K562 (cell line): Measurements from ENCODE around the gene FRMPD4. TPM values are rescaled to one million over a fixed set of nuclear protein-coding genes. Genes with fewer than 3 reads are reported as not detected.

Experiments used
- ATAC-seq: fragments of 200-7000 bp; cut with Tn5 transposase; 3 replicates; pipeline ENCODE4 v1.9.1; 2020; ENCODE audit warnings: moderate library complexity
- BruUV-seq: library from RNA; stranded (reverse); fragments of 400-500 nt; replicated peaks from 2 replicates; lab custom pipeline; 2021; lab: Mats Ljungman, UMichigan
- CTCF ChIA-PET: fragments of 300-600 bp; formaldehyde crosslinking; extraction: SDS; loops from one replicate; lab custom pipeline; 2021; ENCODE audit warnings: low intra/inter-chr PET ratio; lab: Yijun Ruan, JAX
- POLR2A ChIA-PET: fragments of 300-600, 350-650 bp; sonication (Branson Sonifier 250); formaldehyde crosslinking; extraction: SDS; loops from one replicate; lab custom pipeline; 2021; ENCODE audit warnings: antibody characterized with exemption, inconsistent platforms; lab: Yijun Ruan, JAX
- DNase-seq, 4 experiments: peaks; one replicate each; pipeline versions ENCODE4 v3.0.0 to v3.0.0-alpha.2; 2011 to 2018; ENCODE audit warnings: low spot score in 3 of 4, mixed read lengths in 3 of 4; ENCODE audit errors: extremely low read depth in 1 of 4
- FAIRE-seq: peaks from 2 replicates; lab custom pipeline; 2011; peaks lifted over from hg19 to GRCh38; lab: Jason Lieb, UNC
- H2AFZ ChIP-seq: 2 replicates; pipeline ENCODE4 v1.6.0; 2011; ENCODE audit warnings: low read depth, low read length, control low read depth, inconsistent platforms
- H3K27ac ChIP-seq: fragments of 200-600 bp; 3 replicates; pipeline ENCODE4 v1.8.0; 2011; ENCODE audit warnings: low read depth, mild to moderate bottlenecking, control low read depth, inconsistent platforms, low read length, moderate library complexity, mixed read lengths; ENCODE audit errors: extremely low read depth
- H3K27me3 ChIP-seq, 2 experiments: fragments of 300-600 bp in 1 of 2; 2 replicates in 1 of 2; 3 replicates in 1 of 2; pipeline versions ENCODE4 v1.6.0 to v1.8.0; 2011; ENCODE audit warnings: inconsistent platforms in 2 of 2, low read length in 2 of 2, mild to moderate bottlenecking in 1 of 2, mixed read lengths in 1 of 2, moderate library complexity in 1 of 2; ENCODE audit not compliant: control insufficient read depth in 2 of 2, insufficient read depth in 2 of 2
- H3K36me3 ChIP-seq: fragments of 300-600 bp; 3 replicates; pipeline ENCODE4 v1.8.0; 2011; ENCODE audit warnings: mild to moderate bottlenecking, low read length, inconsistent platforms; ENCODE audit not compliant: control insufficient read depth, insufficient read depth
- H3K4me1 ChIP-seq, 2 experiments: fragments of 200-600 bp in 1 of 2; replicated peaks in 1 of 2; 2 replicates in 1 of 2; 3 replicates in 1 of 2; pipeline versions ENCODE4 v1.5.1 to v1.8.0; 2011; ENCODE audit warnings: inconsistent platforms in 2 of 2, low read length in 2 of 2, mild to moderate bottlenecking in 1 of 2, mixed read lengths in 1 of 2, moderate library complexity in 1 of 2; ENCODE audit not compliant: control insufficient read depth in 2 of 2, insufficient read depth in 2 of 2
- H3K4me2 ChIP-seq: 2 replicates; pipeline ENCODE4 v1.6.1; 2011; ENCODE audit warnings: low read length, control low read depth, inconsistent platforms, mixed read lengths; ENCODE audit not compliant: insufficient read depth
- H3K4me3 ChIP-seq: fragments of 200-600 bp; sonication (generic), shearing (Covaris generic); 2 replicates; pipeline ENCODE4 v1.5.1; 2016; ENCODE audit warnings: control low read depth, inconsistent platforms
- H3K79me2 ChIP-seq: fragments of 200-600 bp; 3 replicates; pipeline ENCODE4 v1.8.0; 2011; ENCODE audit warnings: low read length, inconsistent platforms; ENCODE audit not compliant: control insufficient read depth, insufficient read depth
- H3K9ac ChIP-seq, 2 experiments: 2 replicates each; pipeline versions ENCODE4 v1.6.0 to v1.6.1; 2011; ENCODE audit warnings: low read depth in 2 of 2, low read length in 2 of 2, control low read depth in 1 of 2, inconsistent platforms in 1 of 2, mild to moderate bottlenecking in 1 of 2, mixed read lengths in 1 of 2; ENCODE audit not compliant: insufficient read depth in 1 of 2
- H3K9me1 ChIP-seq: one replicate; pipeline ENCODE4 v1.6.0; 2011; ENCODE audit warnings: inconsistent platforms, mild to moderate bottlenecking, low read length, moderate library complexity; ENCODE audit not compliant: control insufficient read depth, insufficient read depth
- H3K9me3 ChIP-seq: replicated peaks from 2 replicates; pipeline ENCODE4 v1.5.1; 2011; ENCODE audit warnings: low read depth, low read length, inconsistent platforms; ENCODE audit not compliant: control insufficient read depth, insufficient read depth
- H4K20me1 ChIP-seq: replicated peaks from 2 replicates; pipeline ENCODE4 v1.6.1; 2011; ENCODE audit warnings: low read length, inconsistent platforms, mixed read lengths; ENCODE audit not compliant: control insufficient read depth, insufficient read depth
- BMI1 ChIP-seq: fragments of 150-350 bp; IDR thresholded peaks from 2 replicates; pipeline ENCODE4 v1.6.1; 2014; ENCODE audit warnings: low read length
- CBFA2T2 ChIP-seq: fragments of 450-650 bp; conservative IDR thresholded peaks from 2 replicates; pipeline ENCODE4 v1.6.1; 2017; ENCODE audit warnings: mild to moderate bottlenecking
- EGR1 ChIP-seq: fragments of 450-650 bp; conservative IDR thresholded peaks from 2 replicates; pipeline ENCODE4 v1.6.1; 2017; ENCODE audit warnings: mild to moderate bottlenecking
- JUND ChIP-seq, 2 experiments: IDR thresholded peaks; 2 replicates in 1 of 2; 3 replicates in 1 of 2; pipeline ENCODE4 v1.6.1; 2011; ENCODE audit warnings: borderline replicate concordance in 2 of 2, low read depth in 2 of 2, low read length in 2 of 2, improper control_type of control experiment in 1 of 2, missing biosample characterization in 1 of 2, missing genetic modification characterization in 1 of 2, missing genetic modification reagents in 1 of 2
- MAFF ChIP-seq: IDR thresholded peaks from 2 replicates; pipeline ENCODE4 v1.6.1; 2012; ENCODE audit warnings: low read length, improper control_type of control experiment
- NEUROD1 ChIP-seq: fragments of 150-350 bp; IDR thresholded peaks from 2 replicates; pipeline ENCODE4 v1.6.1; 2014; ENCODE audit warnings: borderline replicate concordance, low read length, low read depth; ENCODE audit not compliant: partially characterized antibody
- NRF1 ChIP-seq, 2 experiments: fragments of 450-650 bp; IDR thresholded peaks in 1 of 2; conservative IDR thresholded peaks in 1 of 2; 2 replicates each; pipeline ENCODE4 v1.6.1; 2014; ENCODE audit warnings: mild to moderate bottlenecking in 2 of 2
- PML ChIP-seq: IDR thresholded peaks from 2 replicates; pipeline ENCODE4 v1.6.1; 2012; ENCODE audit warnings: low read length, inconsistent platforms
- SMARCA5 ChIP-seq: fragments of 450-650 bp; IDR thresholded peaks from 2 replicates; pipeline ENCODE4 v1.6.1; 2016
- SRF ChIP-seq, 2 experiments: fragments of 250-450, 450-650 bp in 1 of 2; sonication (Bioruptor Pico) in 1 of 2; sonication (generic) in 1 of 2; formaldehyde crosslinking; IDR thresholded peaks; 2 replicates each; pipeline versions ENCODE4 v1.5.0 to v1.5.1; 2020 to 2022; ENCODE audit warnings: mild to moderate bottlenecking in 1 of 2, missing genetic modification reagents in 1 of 2
- ZC3H11A ChIP-seq: IDR thresholded peaks from 2 replicates; pipeline ENCODE4 v1.6.1; 2012; ENCODE audit warnings: low read depth, low read length, improper control_type of control experiment
- ZNF134 ChIP-seq: fragments of 250-450 bp; sonication (Bioruptor Pico); conservative IDR thresholded peaks from 2 replicates; pipeline ENCODE4 v1.4.0; 2020
- ZNF449 ChIP-seq: fragments of 250-450 bp; sonication (Bioruptor Pico); IDR thresholded peaks from 2 replicates; pipeline ENCODE4 v1.8.0; 2022; ENCODE audit warnings: moderate library complexity, mild to moderate bottlenecking, inconsistent platforms
- ZNF583 ChIP-seq: fragments of 250-450 bp; sonication (Bioruptor Pico); IDR thresholded peaks from 2 replicates; pipeline ENCODE4 v1.4.0; 2020
- WGBS: fragments of 100-300 bp; shearing (Covaris generic); methylation state at CpG from one replicate; pipeline ENCODE4 v1.1.6; 2016; ENCODE audit warnings: low coverage, mixed read lengths; ENCODE audit not compliant: insufficient coverage; ENCODE audit errors: missing lambda C conversion rate; 5-methylcytosine and 5-hydroxymethylcytosine counted together
- in situ Hi-C: fragments of 300-500 bp; cut with MboI; formaldehyde crosslinking; loops from 4 replicates; pipeline ENCODE4 v1.15.0; 2018; ENCODE audit warnings: inconsistent platforms, mixed read lengths
- intact Hi-C: fragments of 100-400 bp; cut with micrococcal nuclease; formaldehyde crosslinking; loops from 2 replicates; pipeline ENCODE4 v1.14.2; 2022
- polyA plus RNA-seq, 8 experiments: library from polyadenylated mRNA; depleted of rRNA in 4 of 8; stranded (reverse) in 5 of 8; unstranded in 3 of 8; fragments of >200 nt; fragmentation: Nextera tagmentation in 2 of 8; fragmentation: Illumina TruSeq in 1 of 8; extraction: Ambion mirVana in 2 of 8; extraction: Trizol in 1 of 8; gene quantifications; 2 replicates each; pipeline versions ENCODE4 v1.2.1 to v1.2.3, GENCODE V29; 2011 to 2014; ENCODE audit warnings: inconsistent platforms in 1 of 8, missing spikeins in 1 of 8
- total RNA-seq, 7 experiments: library from RNA; depleted of rRNA in 6 of 7; stranded (reverse); fragments of >200 nt in 6 of 7; fragmentation: Illumina TruSeq in 2 of 7; extraction: Trizol in 2 of 7; gene quantifications; 2 replicates each; pipeline versions ENCODE4 v1.2.1 to v1.2.3, GENCODE V29; 2011 to 2021; ENCODE audit warnings: low replicate concordance in 1 of 7

FRMPD4 gene
- total and polyA plus RNA-seq, 9 of the 15 experiments (the other 6 are each of a cell fraction or from before 2014, with no cell fraction given) = not detected

DNA sequence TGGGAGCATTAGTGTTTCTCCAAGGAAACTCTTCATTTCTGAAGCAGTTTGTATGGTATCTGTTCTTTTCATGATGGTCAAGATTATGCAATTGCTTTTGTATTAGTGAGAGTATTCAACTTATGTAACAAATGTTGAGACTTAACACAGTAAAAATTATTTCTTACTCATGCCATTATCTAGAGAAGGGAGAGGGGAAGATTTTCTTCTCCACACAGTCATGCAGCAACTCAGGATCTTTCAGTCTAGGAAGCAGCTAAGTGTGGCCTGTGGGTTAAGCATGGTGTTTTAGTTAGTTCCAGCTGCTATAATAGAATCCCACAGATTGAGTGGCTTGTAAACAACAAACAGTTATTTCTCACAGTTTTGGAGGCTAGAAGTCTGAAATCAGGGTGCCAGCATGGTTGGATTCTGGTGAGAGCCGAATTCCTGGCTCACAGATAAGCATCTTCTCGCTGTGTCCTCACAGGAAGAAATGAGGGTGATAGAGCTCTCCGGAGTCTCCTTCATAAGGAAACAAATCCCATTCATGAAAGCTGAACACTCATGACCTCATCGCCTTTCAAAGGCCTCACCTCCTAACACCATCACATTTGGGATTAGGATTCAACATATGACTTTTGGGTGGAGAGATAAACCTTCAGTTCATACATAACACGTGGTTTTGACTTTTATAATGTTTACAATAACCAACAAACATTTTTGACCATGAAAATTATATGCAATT, 101.2 kb downstream of the FRMPD4 start:
- Histone ChIP-seq H3K79me2 (no peaks in the 10 kb centered on the region), H3K9ac (no peak overlapping the region), H3K27me3 (no peaks in the 10 kb centered on the region), H3K9me3 (no peaks in the 10 kb centered on the region), H3K9me1 (no peaks in the 10 kb centered on the region), H3K4me3 (no peak overlapping the region), H3K36me3 (no peaks in the 10 kb centered on the region), H3K4me1 (no peaks in the 10 kb centered on the region)
- 5% methylated on average over 4 of the region's 5 CpGs for WGBS
- POLR2A ChIA-PET = no interaction called here
- no peak for ATAC-seq
- no peak for TF ChIP-seq MAFF
- no peak for TF ChIP-seq ZNF134 (CRISPR knock-in tag)
- TF ChIP-seq ZNF583 = no peak
- TF ChIP-seq ZNF449 (CRISPR knock-in tag) = no peak
- no peak for TF ChIP-seq SMARCA5
- no peak for TF ChIP-seq NRF1 (conservative IDR thresholded peaks at IDR 0.05 in 1 of 2, IDR thresholded peaks at IDR 0.05 in 1 of 2)
- TF ChIP-seq JUND (IDR thresholded peaks at IDR 0.05; ENCODE audit: borderline replicate concordance, low read depth, low read length) = no peak
- no peak for TF ChIP-seq JUND (tag; IDR thresholded peaks at IDR 0.05; ENCODE audit: borderline replicate concordance, low read depth, low read length)
- no peak for TF ChIP-seq NEUROD1
- TF ChIP-seq SRF (CRISPR knock-in tag; IDR thresholded peaks at IDR 0.05) = no peak
- no peak for TF ChIP-seq EGR1
- no peak for TF ChIP-seq CBFA2T2
- TF ChIP-seq PML = no peak
- TF ChIP-seq BMI1 = no peak
- no peak for TF ChIP-seq ZC3H11A
- TF ChIP-seq, all 486 proteins: peak for 0
- DNase-seq (no peak), FAIRE-seq (no peak)
- intact Hi-C loops (no loop called here), in situ Hi-C loops (no loop called here)
- no peak overlapping the region for H2AFZ ChIP-seq
- H3K4me2 ChIP-seq = no peak overlapping the region
- no TSS peak for BruUV-seq
- H4K20me1 ChIP-seq = no peaks in the 10 kb centered on the region
- H3K27ac ChIP-seq = no peak overlapping the region
- CTCF ChIA-PET = no interaction called here
